Thyroid gland (tissue), 4 donors: ENCODE measurements around the gene GRM4.

Experiments
- POLR2A ChIP-seq, 2 donors: fragments of 450-650 bp; IDR thresholded peaks; one replicate each; pipeline ENCODE4 v1.6.1; 2017; ENCODE audit warnings: antibody characterized with exemption in 2 of 2, mild to moderate bottlenecking in 2 of 2, moderate library complexity in 1 of 2
- TF ChIP-seq, protein P1 (sequence below), 6 experiments: fragments of 200-600 bp in 3 of 6; fragments of 450-650 bp in 3 of 6; sonication (generic) in 3 of 6; IDR thresholded peaks; one replicate each; pipeline ENCODE4 v1.5.1; 2016 to 2019; ENCODE audit warnings: antibody characterized with exemption in 6 of 6, mild to moderate bottlenecking in 2 of 6, inconsistent platforms in 1 of 6, moderate library complexity in 1 of 6

DNA sequence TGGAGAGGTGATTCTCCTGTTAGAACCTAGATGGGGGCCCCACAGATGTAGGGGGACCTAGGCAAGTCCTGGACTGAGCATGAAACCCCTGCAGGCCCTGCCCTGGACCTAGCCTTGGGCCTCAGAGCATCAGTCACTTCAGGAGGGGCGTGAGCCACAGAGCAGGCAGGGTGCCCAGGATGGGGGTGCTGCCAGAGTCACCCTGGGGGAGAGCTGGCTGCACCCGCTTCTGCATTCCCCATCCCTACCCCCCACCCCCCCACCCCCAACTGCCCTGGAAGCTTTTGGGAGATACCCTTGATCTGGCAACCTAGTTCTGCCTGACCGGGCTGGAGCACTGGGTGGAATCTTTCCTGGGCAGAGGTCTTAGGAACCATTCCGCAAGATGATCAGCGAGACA is 125.6 kb downstream of the GRM4 start:
- TF ChIP-seq, protein P1, sequence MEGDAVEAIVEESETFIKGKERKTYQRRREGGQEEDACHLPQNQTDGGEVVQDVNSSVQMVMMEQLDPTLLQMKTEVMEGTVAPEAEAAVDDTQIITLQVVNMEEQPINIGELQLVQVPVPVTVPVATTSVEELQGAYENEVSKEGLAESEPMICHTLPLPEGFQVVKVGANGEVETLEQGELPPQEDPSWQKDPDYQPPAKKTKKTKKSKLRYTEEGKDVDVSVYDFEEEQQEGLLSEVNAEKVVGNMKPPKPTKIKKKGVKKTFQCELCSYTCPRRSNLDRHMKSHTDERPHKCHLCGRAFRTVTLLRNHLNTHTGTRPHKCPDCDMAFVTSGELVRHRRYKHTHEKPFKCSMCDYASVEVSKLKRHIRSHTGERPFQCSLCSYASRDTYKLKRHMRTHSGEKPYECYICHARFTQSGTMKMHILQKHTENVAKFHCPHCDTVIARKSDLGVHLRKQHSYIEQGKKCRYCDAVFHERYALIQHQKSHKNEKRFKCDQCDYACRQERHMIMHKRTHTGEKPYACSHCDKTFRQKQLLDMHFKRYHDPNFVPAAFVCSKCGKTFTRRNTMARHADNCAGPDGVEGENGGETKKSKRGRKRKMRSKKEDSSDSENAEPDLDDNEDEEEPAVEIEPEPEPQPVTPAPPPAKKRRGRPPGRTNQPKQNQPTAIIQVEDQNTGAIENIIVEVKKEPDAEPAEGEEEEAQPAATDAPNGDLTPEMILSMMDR (IDR thresholded peaks at IDR 0.05), result no peak
- TF ChIP-seq POLR2A (IDR thresholded peaks at IDR 0.05), result no peak
